Measurements from ENCODE around the gene INO80B.
"Not testable (repeated sequence)": the region's sequence is repeated elsewhere in the genome, so short reads cannot be mapped to it uniquely, and the experiment has no call there.

INO80B gene

GRCh38 chr2:74482801-74483674, 28.2 kb downstream of the INO80B start, which contains the start of the genes CCDC142 and TTC31:
Gene CCDC142 (minus strand): TSS chr2:74482998. CDS start chr2:74482837, 161 bp downstream.
Gene TTC31 (plus strand): TSS chr2:74483081. CDS start chr2:74483096, 15 bp downstream.
- DNase-seq = peak; percentile 90

- DNase-seq = not testable (repeated sequence)
Observed at GRCh38 chr2:74483675-74484164, 28.8 kb downstream of the INO80B start.

- DNase-seq = no peak
Observed at GRCh38 chr2:74486141-74486540, 31.3 kb downstream of the INO80B start.

GRCh38 chr2:74488643-74489481, 34.0 kb downstream of the INO80B start:
- DNase-seq = no peak

GRCh38 chr2:74489906-74490305, 35.0 kb downstream of the INO80B start:
- no peak for DNase-seq

- DNase-seq = no peak
Observed at GRCh38 chr2:74491648-74492544, 37.0 kb downstream of the INO80B start.

- no peak for DNase-seq
Observed at GRCh38 chr2:74493546-74493945, 38.7 kb downstream of the INO80B start.

GRCh38 chr2:74495440-74495839, 40.6 kb downstream of the INO80B start:
- DNase-seq = no peak

- DNase-seq = no peak
Observed at GRCh38 chr2:74496997-74497776, 42.3 kb downstream of the INO80B start.

- DNase-seq = no peak
Observed at GRCh38 chr2:74497777-74498499, 43.1 kb downstream of the INO80B start.

- DNase-seq = no peak
Observed at GRCh38 chr2:74498500-74499266, 43.8 kb downstream of the INO80B start.

- no peak for DNase-seq
Observed at GRCh38 chr2:74499267-74499939, 44.5 kb downstream of the INO80B start, which contains the start of gene LBX2. Gene LBX2 (minus strand): TSS chr2:74499603. CDS start chr2:74499537, 66 bp downstream.

- DNase-seq = no peak
Observed at GRCh38 chr2:74499940-74500577, 45.2 kb downstream of the INO80B start.

GRCh38 chr2:74500578-74500946, 45.7 kb downstream of the INO80B start:
- DNase-seq = no peak

GRCh38 chr2:74501335-74502071, 46.6 kb downstream of the INO80B start:
- no peak for DNase-seq

GRCh38 chr2:74502147-74502719, 47.3 kb downstream of the INO80B start:
- DNase-seq = no peak

GRCh38 chr2:74502720-74503505, 48.0 kb downstream of the INO80B start:
- no peak for DNase-seq
